Activated gamma-delta T cell (primary cell): ENCODE data around the gene ADGRL1.
"Not testable (repeated sequence)": the region's sequence is repeated elsewhere in the genome, so short reads cannot be mapped to it uniquely, and the experiment has no call there.

ENCODE experiments used
- DNase-seq: peaks from one replicate; lab custom pipeline; 2025; lab: John Stamatoyannopoulos, UW

The ADGRL1 gene

GRCh38 chr19:14189415-14189814 is 16.6 kb downstream of the ADGRL1 start:
- no peak for DNase-seq

GRCh38 chr19:14188086-14188485 is 17.9 kb downstream of the ADGRL1 start:
- not testable (repeated sequence) for DNase-seq

GRCh38 chr19:14187561-14187960 is 18.4 kb downstream of the ADGRL1 start:
- DNase-seq = no peak

GRCh38 chr19:14186684-14187083 is 19.3 kb downstream of the ADGRL1 start:
- DNase-seq = not testable (repeated sequence)

- DNase-seq = not testable (repeated sequence)
These were observed 20.3 kb downstream of the ADGRL1 start for GRCh38 chr19:14185691-14186090.

- DNase-seq = no peak
These were observed 20.8 kb downstream of the ADGRL1 start for GRCh38 chr19:14185158-14185557.

- DNase-seq = no peak
These were observed 22.1 kb downstream of the ADGRL1 start for GRCh38 chr19:14183741-14184350.

GRCh38 chr19:14182476-14182875 is 23.5 kb downstream of the ADGRL1 start:
- no peak for DNase-seq

- DNase-seq = no peak
These were observed 24.1 kb downstream of the ADGRL1 start for GRCh38 chr19:14181906-14182305.

GRCh38 chr19:14181199-14181598 is 24.8 kb downstream of the ADGRL1 start:
- not testable (repeated sequence) for DNase-seq

GRCh38 chr19:14177496-14178074 is 28.4 kb downstream of the ADGRL1 start:
- DNase-seq = no peak

- DNase-seq = no peak
These were observed 30.6 kb downstream of the ADGRL1 start for GRCh38 chr19:14175351-14175792.

- no peak for DNase-seq
These were observed 31.1 kb downstream of the ADGRL1 start for GRCh38 chr19:14174883-14175282.

GRCh38 chr19:14168993-14169392 is 37.0 kb downstream of the ADGRL1 start:
- DNase-seq = no peak

- DNase-seq = no peak
These were observed 37.6 kb downstream of the ADGRL1 start for GRCh38 chr19:14168259-14168972.

- DNase-seq = no peak
These were observed 38.3 kb downstream of the ADGRL1 start for GRCh38 chr19:14167576-14168138.

GRCh38 chr19:14166999-14167575 is 38.9 kb downstream of the ADGRL1 start:
- DNase-seq = no peak

GRCh38 chr19:14165990-14166830 is 39.8 kb downstream of the ADGRL1 start:
- peak; percentile 53 for DNase-seq

- no peak for DNase-seq
These were observed 41.1 kb downstream of the ADGRL1 start for GRCh38 chr19:14164724-14165493.

- DNase-seq = no peak
These were observed 41.9 kb downstream of the ADGRL1 start for GRCh38 chr19:14164082-14164481.

GRCh38 chr19:14162871-14163297 is 43.1 kb downstream of the ADGRL1 start:
- DNase-seq = no peak
